BE2C (cell line): ENCODE data around the gene PCK2. TPM values are rescaled to one million over a fixed set of nuclear protein-coding genes. Genes with fewer than 3 reads are reported as not detected.
"Not testable (repeated sequence)": the region's sequence is repeated elsewhere in the genome, so short reads cannot be mapped to it uniquely, and the experiment has no call there.

Source experiments
- DNase-seq: peaks from one replicate; pipeline ENCODE4 v3.0.0-alpha.2; 2020
- H3K27me3 ChIP-seq: fragments of 250-450 bp; sonication (Bioruptor Pico); 2 replicates; pipeline ENCODE4 v1.5.1; 2020; ENCODE audit warnings: mild to moderate bottlenecking
- H3K36me3 ChIP-seq: fragments of 250-450 bp; sonication (Bioruptor Pico); 2 replicates; pipeline ENCODE4 v1.5.1; 2020; ENCODE audit warnings: mild to moderate bottlenecking
- H3K4me1 ChIP-seq: fragments of 250-450 bp; sonication (Bioruptor Pico); 2 replicates; pipeline ENCODE4 v1.5.1; 2020
- H3K4me3 ChIP-seq: 2 replicates; pipeline ENCODE4 v1.5.1; 2011; ENCODE audit warnings: low read depth, low read length
- H3K9me3 ChIP-seq: fragments of 250-450 bp; sonication (Bioruptor Pico); 2 replicates; pipeline ENCODE4 v1.5.1; 2020
- polyA plus RNA-seq: library from polyadenylated mRNA; unstranded; fragments of >200 nt; gene quantifications from one replicate; pipeline ENCODE4 v1.2.1, GENCODE V29; 2012; ENCODE audit warnings: low read depth, missing spikeins; ENCODE audit not compliant: insufficient read length, insufficient read depth
- TF ChIP-seq, protein P1 (sequence below): IDR thresholded peaks from 2 replicates; pipeline ENCODE4 v1.5.1; 2012; ENCODE audit warnings: mild to moderate bottlenecking, low read depth, low read length

The PCK2 gene
- polyA plus RNA-seq: 43.9 TPM

GRCh38 chr14:24093901-24094840 is at the start of gene PCK2:
Gene PCK2, plus strand, starts transcription at chr14:24094311. Its CDS starts 95 bp downstream, at chr14:24094406.
- peak; percentile 98 for DNase-seq
- peaks cover 17% of the 10 kb centered on the region for H3K36me3 ChIP-seq
- TF ChIP-seq, protein P1, sequence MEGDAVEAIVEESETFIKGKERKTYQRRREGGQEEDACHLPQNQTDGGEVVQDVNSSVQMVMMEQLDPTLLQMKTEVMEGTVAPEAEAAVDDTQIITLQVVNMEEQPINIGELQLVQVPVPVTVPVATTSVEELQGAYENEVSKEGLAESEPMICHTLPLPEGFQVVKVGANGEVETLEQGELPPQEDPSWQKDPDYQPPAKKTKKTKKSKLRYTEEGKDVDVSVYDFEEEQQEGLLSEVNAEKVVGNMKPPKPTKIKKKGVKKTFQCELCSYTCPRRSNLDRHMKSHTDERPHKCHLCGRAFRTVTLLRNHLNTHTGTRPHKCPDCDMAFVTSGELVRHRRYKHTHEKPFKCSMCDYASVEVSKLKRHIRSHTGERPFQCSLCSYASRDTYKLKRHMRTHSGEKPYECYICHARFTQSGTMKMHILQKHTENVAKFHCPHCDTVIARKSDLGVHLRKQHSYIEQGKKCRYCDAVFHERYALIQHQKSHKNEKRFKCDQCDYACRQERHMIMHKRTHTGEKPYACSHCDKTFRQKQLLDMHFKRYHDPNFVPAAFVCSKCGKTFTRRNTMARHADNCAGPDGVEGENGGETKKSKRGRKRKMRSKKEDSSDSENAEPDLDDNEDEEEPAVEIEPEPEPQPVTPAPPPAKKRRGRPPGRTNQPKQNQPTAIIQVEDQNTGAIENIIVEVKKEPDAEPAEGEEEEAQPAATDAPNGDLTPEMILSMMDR: peak; percentile 11; the same call in 1 of the 2 replicates
- no peaks in the 10 kb centered on the region for H3K9me3 ChIP-seq
- H3K4me1 ChIP-seq: peaks cover 10% of the 10 kb centered on the region
- no peaks in the 10 kb centered on the region for H3K27me3 ChIP-seq
- peak within 1 kb of the TSS; percentile 99 for H3K4me3 ChIP-seq

- DNase-seq, H3K9me3 ChIP-seq, H3K4me3 ChIP-seq, H3K36me3 ChIP-seq, H3K27me3 ChIP-seq, H3K4me1 ChIP-seq: not testable (repeated sequence)
Observed at GRCh38 chr14:24049002-24049401, 45.1 kb upstream of the PCK2 start.

- DNase-seq, H3K4me1 ChIP-seq, H3K36me3 ChIP-seq, H3K27me3 ChIP-seq, H3K9me3 ChIP-seq, H3K4me3 ChIP-seq: not testable (repeated sequence)
Observed at GRCh38 chr14:24050753-24051152, 43.4 kb upstream of the PCK2 start.

- no peak for DNase-seq
Observed at GRCh38 chr14:24051176-24051788, 42.8 kb upstream of the PCK2 start.

GRCh38 chr14:24051789-24052655 is 42.1 kb upstream of the PCK2 start, which contains the start of gene CARMIL3:
Gene CARMIL3, plus strand, starts transcription at chr14:24052009. Its CDS starts 145 bp downstream, at chr14:24052154.
- DNase-seq: peak; percentile 83
- H3K27me3 ChIP-seq: no peaks in the 10 kb centered on the region
- peak within 1 kb of the TSS; percentile 83 for H3K4me3 ChIP-seq
- H3K36me3 ChIP-seq: no peaks in the 10 kb centered on the region
- TF ChIP-seq, protein P1: no peak
- H3K4me1 ChIP-seq: 0 out of 2 replicates have a peak, but pooled peaks cover 2% of the 10 kb centered on the region
- no peaks in the 10 kb centered on the region for H3K9me3 ChIP-seq

More at GRCh38 chr14:24051176-24051788, 42.8 kb upstream of the PCK2 start:
- peak overlapping the region; percentile 83 for H3K4me3 ChIP-seq
- TF ChIP-seq, protein P1: no peak
- H3K4me1 ChIP-seq: 0 out of 2 replicates have a peak, but pooled peaks cover 2% of the 10 kb centered on the region
- no peaks in the 10 kb centered on the region for H3K27me3 ChIP-seq
- no peaks in the 10 kb centered on the region for H3K9me3 ChIP-seq
- H3K36me3 ChIP-seq: no peaks in the 10 kb centered on the region

DNA sequence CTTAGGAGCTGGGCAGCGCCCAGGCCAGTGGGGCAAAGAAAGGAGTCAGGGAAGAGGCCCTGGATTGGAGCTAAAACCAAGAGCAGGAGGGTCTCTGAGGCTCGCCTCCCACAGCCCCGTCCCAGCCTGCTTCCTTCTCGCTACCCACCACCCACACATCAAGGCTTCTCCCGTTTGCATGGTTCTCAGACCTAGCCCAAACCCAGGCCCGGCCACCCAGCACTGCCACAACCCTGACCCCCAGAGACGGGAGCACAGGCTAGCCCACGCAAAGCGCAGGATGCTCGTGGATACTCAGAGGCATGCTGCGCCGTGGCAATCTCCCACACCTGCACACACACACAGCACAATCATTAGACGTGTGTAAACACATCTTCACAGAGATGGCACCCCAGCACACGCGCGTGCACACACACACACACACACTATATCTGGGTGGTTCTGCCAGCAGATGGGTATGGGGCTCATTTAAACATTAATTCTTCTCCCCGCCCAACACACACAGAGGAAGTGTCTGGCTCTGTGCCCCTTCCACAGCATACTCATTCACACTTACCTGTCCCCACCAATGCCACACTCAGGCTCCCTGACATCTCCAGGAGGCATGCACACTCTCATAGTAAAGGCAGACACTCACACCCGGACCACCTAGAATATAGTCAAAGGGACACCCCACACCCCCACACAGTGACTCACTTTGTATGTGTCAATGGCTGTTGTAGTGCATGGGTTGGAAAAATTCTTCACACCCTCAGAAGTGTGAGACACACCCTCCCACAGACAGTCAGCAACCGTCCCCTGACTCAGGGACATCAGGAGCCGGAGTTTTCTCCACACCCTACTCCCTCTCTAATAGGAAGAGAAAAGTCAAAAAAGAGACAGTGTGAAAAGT is 41.2 kb upstream of the PCK2 start:
- peak overlapping the region; percentile 83 for H3K4me3 ChIP-seq

More for the DNA sequence above, 41.2 kb upstream of the PCK2 start:
- TF ChIP-seq, protein P1: no peak
- DNase-seq: no peak
- Histone ChIP-seq H3K27me3 (no peaks in the 10 kb centered on the region), H3K9me3 (no peaks in the 10 kb centered on the region), H3K4me1 (0 out of 2 replicates have a peak, but pooled peaks cover 2% of the 10 kb centered on the region), H3K36me3 (no peaks in the 10 kb centered on the region)
